GM12878 (cell line): ENCODE measurements around the gene PCID2. TPM values are rescaled to one million over a fixed set of nuclear protein-coding genes. Genes with fewer than 3 reads are reported as not detected.

Experiments used
- ATF7 ChIP-seq: fragments of 450-650 bp; IDR thresholded peaks from 2 replicates; pipeline ENCODE4 v1.6.1; 2016; ENCODE audit warnings: low read depth, mild to moderate bottlenecking
- BACH1 ChIP-seq: fragments of 450-650 bp; IDR thresholded peaks from 2 replicates; pipeline ENCODE4 v1.6.1; 2017; ENCODE audit warnings: mild to moderate bottlenecking, borderline replicate concordance
- BMI1 ChIP-seq: fragments of 450-650 bp; IDR thresholded peaks from 2 replicates; pipeline ENCODE4 v1.6.1; 2016; ENCODE audit warnings: mild to moderate bottlenecking, moderate library complexity, borderline replicate concordance
- CREM ChIP-seq: IDR thresholded peaks from 2 replicates; pipeline ENCODE4 v1.6.1; 2014; ENCODE audit warnings: antibody characterized with exemption, low read depth
- MXI1 ChIP-seq: fragments of 150-350 bp; IDR thresholded peaks from 2 replicates; pipeline ENCODE4 v1.6.1; 2011; ENCODE audit warnings: low read depth, mild to moderate bottlenecking, inconsistent platforms, low read length, improper control_type of control experiment
- MYC ChIP-seq: IDR thresholded peaks from 2 replicates; pipeline ENCODE4 v1.6.1; 2011; ENCODE audit warnings: mild to moderate bottlenecking, low read length, moderate library complexity, inconsistent platforms; ENCODE audit not compliant: insufficient read depth, insufficient replicate concordance, insufficient read length, severe bottlenecking
- NR2C1 ChIP-seq: fragments of 450-650 bp; IDR thresholded peaks from 2 replicates; pipeline ENCODE4 v1.6.1; 2017; ENCODE audit warnings: antibody characterized with exemption, mild to moderate bottlenecking, moderate library complexity
- NR2C2 ChIP-seq: IDR thresholded peaks from 2 replicates; pipeline ENCODE4 v1.6.1; 2011; ENCODE audit warnings: borderline replicate concordance, low read depth; ENCODE audit not compliant: control insufficient read depth, insufficient read length
- POLR2AphosphoS2 ChIP-seq: IDR thresholded peaks from 2 replicates; pipeline ENCODE4 v1.6.1; 2011; ENCODE audit warnings: low read depth, mild to moderate bottlenecking, low read length, improper control_type of control experiment, moderate library complexity
- RCOR1 ChIP-seq: conservative IDR thresholded peaks from 2 replicates; pipeline ENCODE4 v1.6.1; 2012; ENCODE audit warnings: low read depth, low read length, improper control_type of control experiment
- RELB ChIP-seq: fragments of 450-650 bp; IDR thresholded peaks from 2 replicates; pipeline ENCODE4 v1.6.1; 2017; ENCODE audit warnings: low read depth, mild to moderate bottlenecking, moderate library complexity
- SRF ChIP-seq, 2 experiments: IDR thresholded peaks; 2 replicates each; pipeline ENCODE4 v1.6.1; 2011; ENCODE audit warnings: low read depth in 2 of 2, low read length in 2 of 2, mild to moderate bottlenecking in 1 of 2, moderate library complexity in 1 of 2
- SUZ12 ChIP-seq: fragments of 200-600 bp; sonication (generic); IDR thresholded peaks from one replicate; pipeline ENCODE4 v1.6.1; 2018; ENCODE audit warnings: antibody characterized with exemption, mild to moderate bottlenecking; ENCODE audit not compliant: unreplicated experiment
- USF2 ChIP-seq: IDR thresholded peaks from 2 replicates; pipeline ENCODE4 v1.6.1; 2011; ENCODE audit warnings: low read depth, low read length, improper control_type of control experiment, borderline replicate concordance
- YY1 ChIP-seq: IDR thresholded peaks from 2 replicates; pipeline ENCODE4 v1.6.1; 2011; ENCODE audit warnings: low read depth, mild to moderate bottlenecking, low read length
- ZNF274 ChIP-seq: IDR thresholded peaks from one replicate; pipeline ENCODE4 v1.8.0; 2011; ENCODE audit not compliant: insufficient read length, insufficient read depth
- ZNF384 ChIP-seq: IDR thresholded peaks from 2 replicates; pipeline ENCODE4 v1.6.1; 2012; ENCODE audit warnings: low read depth, mild to moderate bottlenecking, low read length, improper control_type of control experiment, borderline replicate concordance
- polyA plus RNA-seq, 11 experiments: library from polyadenylated mRNA; depleted of rRNA in 4 of 11; unstranded in 6 of 11; stranded (reverse) in 5 of 11; fragments of >200 nt; fragmentation: Nextera tagmentation in 4 of 11; fragmentation: Illumina TruSeq in 1 of 11; extraction: Ambion mirVana in 4 of 11; extraction: Trizol in 1 of 11; gene quantifications; 1 replicate in 1 of 11; 2 replicates in 10 of 11; pipeline versions ENCODE4 v1.2.1 to v1.2.3, GENCODE V29; 2011 to 2016; ENCODE audit warnings: inconsistent platforms in 2 of 11, missing spikeins in 2 of 11, low read depth in 1 of 11
- total RNA-seq, 4 experiments: library from RNA; depleted of rRNA in 3 of 4; stranded (reverse); fragments of >200 nt in 3 of 4; fragmentation: Illumina TruSeq in 1 of 4; extraction: Trizol in 1 of 4; gene quantifications; 2 replicates each; pipeline versions ENCODE4 v1.2.1 to v1.2.3, GENCODE V29; 2013 to 2021
- TF ChIP-seq, protein P1 (sequence below): fragments of 450-650 bp; IDR thresholded peaks from 2 replicates; pipeline ENCODE4 v1.6.1; 2017; ENCODE audit warnings: mild to moderate bottlenecking, moderate library complexity
- TF ChIP-seq, protein P2 (sequence below): fragments of 450-650 bp; formaldehyde crosslinking; IDR thresholded peaks from 2 replicates; pipeline ENCODE4 v1.4.0; 2020; ENCODE audit warnings: mild to moderate bottlenecking, moderate library complexity

Gene PCID2
- total and polyA plus RNA-seq, 10 of the 15 experiments (the other 5 are each of a cell fraction or from before 2014, with no cell fraction given) = 37.0 to 98.1 (median 58.3) TPM

DNA sequence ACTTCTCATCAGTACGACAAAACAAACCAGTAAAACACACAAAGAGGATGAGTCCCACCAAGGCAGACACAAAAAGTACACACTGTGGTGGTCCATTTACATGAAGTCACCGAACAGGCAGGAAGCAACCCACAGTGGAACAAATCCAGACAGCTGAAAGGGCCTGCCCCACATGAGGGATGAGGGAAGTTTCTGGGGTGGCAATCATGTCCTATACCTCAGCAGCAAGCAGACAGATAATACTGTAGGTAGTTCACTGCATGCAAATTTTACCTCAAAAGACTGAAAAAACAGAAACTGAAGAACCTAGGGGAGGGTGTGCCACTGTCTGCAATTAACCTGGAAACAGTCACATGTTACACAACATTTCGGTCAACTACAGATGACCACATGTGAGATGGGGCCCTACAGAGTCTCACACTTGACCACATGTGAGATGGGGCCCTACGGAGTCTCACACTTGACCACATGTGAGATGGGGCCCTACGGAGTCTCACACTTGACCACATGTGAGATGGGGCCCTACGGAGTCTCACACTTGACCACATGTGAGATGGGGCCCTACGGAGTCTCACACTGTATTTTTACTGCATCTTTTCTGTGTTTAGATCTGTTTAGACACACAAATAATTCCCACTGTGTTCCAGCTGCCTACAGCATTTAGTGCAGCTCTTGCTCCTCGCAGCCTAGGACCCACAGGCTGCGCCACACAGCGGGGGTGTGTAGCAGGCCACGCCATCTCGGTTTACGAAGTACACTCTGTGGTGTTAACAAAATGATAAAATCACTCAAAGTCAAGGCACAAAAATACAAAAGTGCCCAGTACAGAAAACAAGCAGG is 22.2 kb downstream of the PCID2 start (continued):
- TF ChIP-seq MXI1 = peak; percentile 70; the same call in 1 of the 2 replicates
- no peak for TF ChIP-seq SRF (IDR thresholded peaks at IDR 0.05; ENCODE audit: low read depth in 2 of 2, low read length in 2 of 2)
- TF ChIP-seq POLR2AphosphoS2 = no peak
- TF ChIP-seq ZNF274 = no peak
- no peak for TF ChIP-seq BACH1
- no peak for TF ChIP-seq MYC
- TF ChIP-seq, protein P1, sequence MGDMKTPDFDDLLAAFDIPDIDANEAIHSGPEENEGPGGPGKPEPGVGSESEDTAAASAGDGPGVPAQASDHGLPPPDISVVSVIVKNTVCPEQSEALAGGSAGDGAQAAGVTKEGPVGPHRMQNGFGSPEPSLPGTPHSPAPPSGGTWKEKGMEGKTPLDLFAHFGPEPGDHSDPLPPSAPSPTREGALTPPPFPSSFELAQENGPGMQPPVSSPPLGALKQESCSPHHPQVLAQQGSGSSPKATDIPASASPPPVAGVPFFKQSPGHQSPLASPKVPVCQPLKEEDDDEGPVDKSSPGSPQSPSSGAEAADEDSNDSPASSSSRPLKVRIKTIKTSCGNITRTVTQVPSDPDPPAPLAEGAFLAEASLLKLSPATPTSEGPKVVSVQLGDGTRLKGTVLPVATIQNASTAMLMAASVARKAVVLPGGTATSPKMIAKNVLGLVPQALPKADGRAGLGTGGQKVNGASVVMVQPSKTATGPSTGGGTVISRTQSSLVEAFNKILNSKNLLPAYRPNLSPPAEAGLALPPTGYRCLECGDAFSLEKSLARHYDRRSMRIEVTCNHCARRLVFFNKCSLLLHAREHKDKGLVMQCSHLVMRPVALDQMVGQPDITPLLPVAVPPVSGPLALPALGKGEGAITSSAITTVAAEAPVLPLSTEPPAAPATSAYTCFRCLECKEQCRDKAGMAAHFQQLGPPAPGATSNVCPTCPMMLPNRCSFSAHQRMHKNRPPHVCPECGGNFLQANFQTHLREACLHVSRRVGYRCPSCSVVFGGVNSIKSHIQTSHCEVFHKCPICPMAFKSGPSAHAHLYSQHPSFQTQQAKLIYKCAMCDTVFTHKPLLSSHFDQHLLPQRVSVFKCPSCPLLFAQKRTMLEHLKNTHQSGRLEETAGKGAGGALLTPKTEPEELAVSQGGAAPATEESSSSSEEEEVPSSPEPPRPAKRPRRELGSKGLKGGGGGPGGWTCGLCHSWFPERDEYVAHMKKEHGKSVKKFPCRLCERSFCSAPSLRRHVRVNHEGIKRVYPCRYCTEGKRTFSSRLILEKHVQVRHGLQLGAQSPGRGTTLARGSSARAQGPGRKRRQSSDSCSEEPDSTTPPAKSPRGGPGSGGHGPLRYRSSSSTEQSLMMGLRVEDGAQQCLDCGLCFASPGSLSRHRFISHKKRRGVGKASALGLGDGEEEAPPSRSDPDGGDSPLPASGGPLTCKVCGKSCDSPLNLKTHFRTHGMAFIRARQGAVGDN = peak; percentile 49; the same call in 1 of the 2 replicates
- TF ChIP-seq YY1 = no peak
- TF ChIP-seq, protein P2, sequence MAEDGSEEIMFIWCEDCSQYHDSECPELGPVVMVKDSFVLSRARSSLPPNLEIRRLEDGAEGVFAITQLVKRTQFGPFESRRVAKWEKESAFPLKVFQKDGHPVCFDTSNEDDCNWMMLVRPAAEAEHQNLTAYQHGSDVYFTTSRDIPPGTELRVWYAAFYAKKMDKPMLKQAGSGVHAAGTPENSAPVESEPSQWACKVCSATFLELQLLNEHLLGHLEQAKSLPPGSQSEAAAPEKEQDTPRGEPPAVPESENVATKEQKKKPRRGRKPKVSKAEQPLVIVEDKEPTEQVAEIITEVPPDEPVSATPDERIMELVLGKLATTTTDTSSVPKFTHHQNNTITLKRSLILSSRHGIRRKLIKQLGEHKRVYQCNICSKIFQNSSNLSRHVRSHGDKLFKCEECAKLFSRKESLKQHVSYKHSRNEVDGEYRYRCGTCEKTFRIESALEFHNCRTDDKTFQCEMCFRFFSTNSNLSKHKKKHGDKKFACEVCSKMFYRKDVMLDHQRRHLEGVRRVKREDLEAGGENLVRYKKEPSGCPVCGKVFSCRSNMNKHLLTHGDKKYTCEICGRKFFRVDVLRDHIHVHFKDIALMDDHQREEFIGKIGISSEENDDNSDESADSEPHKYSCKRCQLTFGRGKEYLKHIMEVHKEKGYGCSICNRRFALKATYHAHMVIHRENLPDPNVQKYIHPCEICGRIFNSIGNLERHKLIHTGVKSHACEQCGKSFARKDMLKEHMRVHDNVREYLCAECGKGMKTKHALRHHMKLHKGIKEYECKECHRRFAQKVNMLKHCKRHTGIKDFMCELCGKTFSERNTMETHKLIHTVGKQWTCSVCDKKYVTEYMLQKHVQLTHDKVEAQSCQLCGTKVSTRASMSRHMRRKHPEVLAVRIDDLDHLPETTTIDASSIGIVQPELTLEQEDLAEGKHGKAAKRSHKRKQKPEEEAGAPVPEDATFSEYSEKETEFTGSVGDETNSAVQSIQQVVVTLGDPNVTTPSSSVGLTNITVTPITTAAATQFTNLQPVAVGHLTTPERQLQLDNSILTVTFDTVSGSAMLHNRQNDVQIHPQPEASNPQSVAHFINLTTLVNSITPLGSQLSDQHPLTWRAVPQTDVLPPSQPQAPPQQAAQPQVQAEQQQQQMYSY (CRISPR knock-in tag) = no peak
- TF ChIP-seq SUZ12 = no peak
- no peak for TF ChIP-seq NR2C2
- peak; percentile 48; the same call in 1 of the 2 replicates for TF ChIP-seq RELB
- no peak for TF ChIP-seq CREM
- peak; percentile 69; the same call in 1 of the 2 replicates for TF ChIP-seq ATF7
- no peak for TF ChIP-seq NR2C1
- TF ChIP-seq USF2 = no peak; the same call in 1 of the 2 replicates
- peak; percentile 16; the same call in 1 of the 2 replicates for TF ChIP-seq ZNF384
- TF ChIP-seq BMI1 = no peak
- no peak for TF ChIP-seq RCOR1
